NCI-H460 (cell line): ENCODE measurements around the gene SNCG. TPM values are rescaled to one million over a fixed set of nuclear protein-coding genes. Genes with fewer than 3 reads are reported as not detected.

Source experiments
- small RNA-seq, 2 experiments: library from RNA; depleted of rRNA; stranded (forward); fragments of <200 nt; gene quantifications; one replicate each; pipeline ENCODE3, GENCODE V24; 2014
- total RNA-seq: library from RNA; depleted of rRNA; stranded (reverse); fragments of >200 nt; shearing (Covaris generic); gene quantifications from 2 replicates; pipeline ENCODE4 v1.2.3, GENCODE V29; 2014; rRNA removed

The SNCG gene
- total RNA-seq, 1 experiment from 2014 or later = 14.6 TPM

Small RNAs within 50 kb of the gene (small RNA-seq; reads per million reads assigned to genes)
- gene BMS1P3 = 0 reads per million in 2 experiments

Other genes starting within 250 kb of the SNCG start
- gene BMPR1A, start 202.0 kb upstream of the SNCG start, total RNA-seq = 28.6 and 31.6 TPM in 2 replicates
- gene MMRN2, start 984 bp upstream of the SNCG start, total RNA-seq = 0.37 and 0.40 TPM in 2 replicates
- not detected in 2 replicates for gene ADIRF, start 9.9 kb downstream of the SNCG start, total RNA-seq
- gene FAM25A, start 61.7 kb downstream of the SNCG start, total RNA-seq = not detected in 2 replicates
- 95.5 and 101 TPM in 2 replicates for gene GLUD1, start 136.2 kb downstream of the SNCG start, total RNA-seq
- gene SHLD2, start 136.6 kb downstream of the SNCG start, total RNA-seq = 45.2 and 49.6 TPM in 2 replicates